Loucy (cell line): ENCODE measurements around the gene CNTN2.

Experiments
- H2AFZ ChIP-seq: fragments of 200-600 bp; sonication (generic); 2 replicates; pipeline ENCODE4 v1.6.0; 2016; ENCODE audit warnings: antibody characterized with exemption, mild to moderate bottlenecking, low read length, moderate library complexity
- H3F3A ChIP-seq: fragments of 200-600 bp; 2 replicates; pipeline ENCODE4 v1.6.0; 2016; ENCODE audit warnings: antibody characterized with exemption, low read depth, mild to moderate bottlenecking
- H3K27me3 ChIP-seq: fragments of 200-600 bp; sonication (generic); 2 replicates; pipeline ENCODE4 v1.6.1; 2014; ENCODE audit warnings: low read length, mild to moderate bottlenecking; ENCODE audit not compliant: insufficient read depth, poor library complexity, severe bottlenecking
- H3K36me3 ChIP-seq: fragments of 200-600 bp; sonication (generic); 2 replicates; pipeline ENCODE4 v1.6.1; 2016; ENCODE audit warnings: low read length; ENCODE audit not compliant: insufficient read depth
- H3K4me1 ChIP-seq: fragments of 200-600 bp; sonication (generic); 2 replicates; pipeline ENCODE4 v1.5.1; 2014; ENCODE audit warnings: low read length, mild to moderate bottlenecking; ENCODE audit not compliant: insufficient read depth, poor library complexity, severe bottlenecking
- H3K4me2 ChIP-seq: fragments of 200-600 bp; sonication (generic); 2 replicates; pipeline ENCODE4 v1.6.0; 2014; ENCODE audit warnings: antibody characterized with exemption, low read length, low read depth, mild to moderate bottlenecking; ENCODE audit not compliant: poor library complexity, severe bottlenecking
- H3K4me3 ChIP-seq: fragments of 200-600 bp; sonication (generic); 2 replicates; pipeline ENCODE4 v1.5.1; 2014; ENCODE audit warnings: low read length, mild to moderate bottlenecking, mixed read lengths; ENCODE audit not compliant: poor library complexity, severe bottlenecking
- H3K79me2 ChIP-seq: fragments of 200-600 bp; sonication (generic); 2 replicates; pipeline ENCODE4 v1.6.1; 2014; ENCODE audit warnings: low read length; ENCODE audit not compliant: insufficient read depth
- H3K9ac ChIP-seq: fragments of 200-600 bp; sonication (generic); 2 replicates; pipeline ENCODE4 v1.6.0; 2014; ENCODE audit warnings: mild to moderate bottlenecking, low read depth, low read length, moderate library complexity; ENCODE audit not compliant: poor library complexity, severe bottlenecking
- H3K9me2 ChIP-seq: fragments of 200-600 bp; sonication (generic); replicated peaks from 2 replicates; pipeline ENCODE4 v1.6.1; 2016; ENCODE audit warnings: low read depth, low read length, mixed read lengths
- H3K9me3 ChIP-seq: fragments of 200-600 bp; sonication (generic); 2 replicates; pipeline ENCODE4 v1.6.1; 2014; ENCODE audit warnings: mild to moderate bottlenecking, antibody characterized with exemption, low read length, low read depth; ENCODE audit not compliant: insufficient read depth
- H4K20me1 ChIP-seq: fragments of 200-600 bp; sonication (generic); 2 replicates; pipeline ENCODE4 v1.6.0; 2014; ENCODE audit warnings: antibody characterized with exemption, low read length, mild to moderate bottlenecking; ENCODE audit not compliant: insufficient read depth, poor library complexity, severe bottlenecking
- CTCF ChIP-seq: fragments of 200-600 bp; sonication (generic); conservative IDR thresholded peaks from 2 replicates; pipeline ENCODE4 v1.5.1; 2014; ENCODE audit warnings: mild to moderate bottlenecking, antibody characterized with exemption, low read length
- EZH2phosphoT487 ChIP-seq: fragments of 200-600 bp; IDR thresholded peaks from 2 replicates; pipeline ENCODE4 v1.6.1; 2018; ENCODE audit warnings: antibody characterized with exemption, mild to moderate bottlenecking, moderate library complexity, borderline replicate concordance

The CNTN2 gene

GRCh38 chr1:205054013-205054412 lies 11.0 kb downstream of the CNTN2 start:
- no peak overlapping the region for H3K4me3 ChIP-seq
- no peaks in the 10 kb centered on the region for H3K4me1 ChIP-seq
- H3K9ac ChIP-seq = no peak overlapping the region
- H3K79me2 ChIP-seq = no peaks in the 10 kb centered on the region
- H3F3A ChIP-seq = no peaks in the 10 kb centered on the region
- no peak overlapping the region for H2AFZ ChIP-seq
- TF ChIP-seq CTCF (no peak), EZH2phosphoT487 (no peak)
- H4K20me1 ChIP-seq = no peaks in the 10 kb centered on the region
- no peaks in the 10 kb centered on the region for H3K9me2 ChIP-seq
- no peaks in the 10 kb centered on the region for H3K27me3 ChIP-seq
- no peak overlapping the region for H3K4me2 ChIP-seq
- H3K36me3 ChIP-seq = no peaks in the 10 kb centered on the region
- no peaks in the 10 kb centered on the region for H3K9me3 ChIP-seq

GRCh38 chr1:205056188-205056611 lies 13.2 kb downstream of the CNTN2 start:
- no peak overlapping the region for H3K4me2 ChIP-seq
- no peaks in the 10 kb centered on the region for H3K9me2 ChIP-seq
- H3F3A ChIP-seq = no peaks in the 10 kb centered on the region
- no peaks in the 10 kb centered on the region for H3K79me2 ChIP-seq
- no peak overlapping the region for H3K9ac ChIP-seq
- TF ChIP-seq EZH2phosphoT487 (no peak), CTCF (no peak)
- H3K4me3 ChIP-seq = no peak overlapping the region
- H3K36me3 ChIP-seq = no peaks in the 10 kb centered on the region
- no peaks in the 10 kb centered on the region for H4K20me1 ChIP-seq
- H3K4me1 ChIP-seq = no peaks in the 10 kb centered on the region
- H2AFZ ChIP-seq = no peak overlapping the region
- no peaks in the 10 kb centered on the region for H3K9me3 ChIP-seq
- no peaks in the 10 kb centered on the region for H3K27me3 ChIP-seq

DNA sequence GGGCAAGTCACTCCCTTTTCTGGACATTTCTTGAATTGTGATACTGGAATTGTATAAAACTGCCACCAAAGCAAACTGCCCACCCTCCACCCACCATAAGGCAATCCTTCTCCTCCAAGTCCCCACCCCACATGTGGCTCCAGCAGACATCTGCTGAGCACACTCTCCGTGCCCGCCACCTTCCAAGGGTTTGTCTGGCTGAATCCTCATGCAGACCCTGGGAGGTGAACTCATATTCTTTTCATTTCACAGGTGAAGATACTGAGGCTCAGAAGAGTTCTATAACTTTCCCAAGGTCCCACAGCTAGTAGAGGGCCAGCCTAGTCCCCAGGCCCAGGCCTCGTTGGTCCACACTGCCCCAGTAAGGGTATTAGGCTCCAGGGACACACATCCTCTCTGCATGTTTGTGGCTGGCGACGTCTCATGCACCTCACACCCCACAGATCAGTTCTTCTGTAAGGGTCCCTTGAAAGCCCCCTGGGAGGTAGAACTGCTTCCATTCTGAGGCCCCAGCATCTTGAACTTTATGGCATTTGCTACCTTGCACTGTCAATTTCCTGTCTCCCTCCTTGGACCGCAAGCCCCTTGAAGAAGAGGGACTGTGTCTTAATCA lies 14.1 kb downstream of the CNTN2 start:
- H3K79me2 ChIP-seq = no peaks in the 10 kb centered on the region
- TF ChIP-seq CTCF (no peak), EZH2phosphoT487 (no peak)
- H3F3A ChIP-seq = no peaks in the 10 kb centered on the region
- H3K9me3 ChIP-seq = no peaks in the 10 kb centered on the region
- no peak overlapping the region for H3K4me3 ChIP-seq
- no peaks in the 10 kb centered on the region for H3K9me2 ChIP-seq
- no peak overlapping the region for H3K4me2 ChIP-seq
- no peak overlapping the region for H3K9ac ChIP-seq
- no peaks in the 10 kb centered on the region for H3K27me3 ChIP-seq
- H4K20me1 ChIP-seq = no peaks in the 10 kb centered on the region
- peaks cover 3% of the 10 kb centered on the region for H3K4me1 ChIP-seq
- no peaks in the 10 kb centered on the region for H3K36me3 ChIP-seq
- no peak overlapping the region for H2AFZ ChIP-seq
